ENCODE measurements around the gene TSR2.
"Not testable (repeated sequence)": the region's sequence is repeated elsewhere in the genome, so short reads cannot be mapped to it uniquely, and the experiment has no call there.

TSR2 gene

GRCh38 chrX:54482839-54483593, 42.8 kb downstream of the TSR2 start:
- H3K9me2 ChIP-seq (replicated peaks; ENCODE audit: control insufficient read depth, low read length) = no peaks in the 10 kb centered on the region
- TF ChIP-seq EZH2phosphoT487 (IDR thresholded peaks at IDR 0.05; ENCODE audit: borderline replicate concordance, low read length) = no peak
- TF ChIP-seq CTCF (IDR thresholded peaks at IDR 0.05; ENCODE audit: low read depth, low read length, poor library complexity, severe bottlenecking) = no peak
- no peaks in the 10 kb centered on the region for H3K27me3 ChIP-seq (ENCODE audit: control insufficient read depth, low read length)
- H4K20me1 ChIP-seq (ENCODE audit: control insufficient read depth, insufficient read depth, low read depth, low read length) = no peaks in the 10 kb centered on the region
- peaks cover 13% of the 10 kb centered on the region for H3K4me1 ChIP-seq (ENCODE audit: control insufficient read depth, low read length)
- no peaks in the 10 kb centered on the region for H3K9me3 ChIP-seq (ENCODE audit: control insufficient read depth, insufficient read depth, low read length)
- H3K4me3 ChIP-seq (ENCODE audit: low read length) = no peak overlapping the region
- no peaks in the 10 kb centered on the region for H3K36me3 ChIP-seq (ENCODE audit: control insufficient read depth, low read length)
- H3K79me2 ChIP-seq (ENCODE audit: control insufficient read depth, low read length) = no peaks in the 10 kb centered on the region
- H3K27ac ChIP-seq (ENCODE audit: low read depth, low read length) = no peak overlapping the region
- H3F3A ChIP-seq (ENCODE audit: control insufficient read depth, insufficient read depth) = no peaks in the 10 kb centered on the region
- no peak overlapping the region for H3K4me2 ChIP-seq (ENCODE audit: low read length)

GRCh38 chrX:54483946-54484345, 43.7 kb downstream of the TSR2 start:
- Histone ChIP-seq H3K36me3 (ENCODE audit: control insufficient read depth, low read length) (no peaks in the 10 kb centered on the region), H3K4me2 (ENCODE audit: low read length) (no peak overlapping the region), H3K4me1 (ENCODE audit: control insufficient read depth, low read length) (peaks cover 13% of the 10 kb centered on the region), H3K9me3 (ENCODE audit: control insufficient read depth, insufficient read depth, low read length) (no peaks in the 10 kb centered on the region), H3K9me2 (replicated peaks; ENCODE audit: control insufficient read depth, low read length) (no peaks in the 10 kb centered on the region), H3K27me3 (ENCODE audit: control insufficient read depth, low read length) (no peaks in the 10 kb centered on the region), H4K20me1 (ENCODE audit: control insufficient read depth, insufficient read depth, low read depth, low read length) (no peaks in the 10 kb centered on the region), H3K4me3 (ENCODE audit: low read length) (no peak overlapping the region), H3K79me2 (ENCODE audit: control insufficient read depth, low read length) (no peaks in the 10 kb centered on the region), H3F3A (ENCODE audit: control insufficient read depth, insufficient read depth) (no peaks in the 10 kb centered on the region), H3K27ac (ENCODE audit: low read depth, low read length) (no peak overlapping the region)
- no peak for TF ChIP-seq CTCF (IDR thresholded peaks at IDR 0.05; ENCODE audit: low read depth, low read length, poor library complexity, severe bottlenecking)
- no peak for TF ChIP-seq EZH2phosphoT487 (IDR thresholded peaks at IDR 0.05; ENCODE audit: borderline replicate concordance, low read length)

GRCh38 chrX:54484666-54485065, 44.5 kb downstream of the TSR2 start:
- H4K20me1 ChIP-seq (ENCODE audit: control insufficient read depth, insufficient read depth, low read depth, low read length) = no peaks in the 10 kb centered on the region
- no peaks in the 10 kb centered on the region for H3F3A ChIP-seq (ENCODE audit: control insufficient read depth, insufficient read depth)
- H3K4me3 ChIP-seq (ENCODE audit: low read length) = no peak overlapping the region
- H3K4me1 ChIP-seq (ENCODE audit: control insufficient read depth, low read length) = peaks cover 7% of the 10 kb centered on the region
- H3K79me2 ChIP-seq (ENCODE audit: control insufficient read depth, low read length) = no peaks in the 10 kb centered on the region
- no peaks in the 10 kb centered on the region for H3K9me2 ChIP-seq (replicated peaks; ENCODE audit: control insufficient read depth, low read length)
- no peaks in the 10 kb centered on the region for H3K27me3 ChIP-seq (ENCODE audit: control insufficient read depth, low read length)
- no peaks in the 10 kb centered on the region for H3K9me3 ChIP-seq (ENCODE audit: control insufficient read depth, insufficient read depth, low read length)
- H3K4me2 ChIP-seq (ENCODE audit: low read length) = no peak overlapping the region
- H3K27ac ChIP-seq (ENCODE audit: low read depth, low read length) = no peak overlapping the region
- no peaks in the 10 kb centered on the region for H3K36me3 ChIP-seq (ENCODE audit: control insufficient read depth, low read length)
- no peak for TF ChIP-seq EZH2phosphoT487 (IDR thresholded peaks at IDR 0.05; ENCODE audit: borderline replicate concordance, low read length)
- TF ChIP-seq CTCF (IDR thresholded peaks at IDR 0.05; ENCODE audit: low read depth, low read length, poor library complexity, severe bottlenecking) = no peak

- not testable (repeated sequence) for H3K27me3 ChIP-seq (ENCODE audit: control insufficient read depth, low read length); H3K9me3 ChIP-seq (ENCODE audit: control insufficient read depth, insufficient read depth, low read length); H3K4me2 ChIP-seq (ENCODE audit: low read length); H3K27ac ChIP-seq (ENCODE audit: low read depth, low read length); H3K4me1 ChIP-seq (ENCODE audit: control insufficient read depth, low read length); H3K9me2 ChIP-seq (replicated peaks; ENCODE audit: control insufficient read depth, low read length); H3K4me3 ChIP-seq (ENCODE audit: low read length); H4K20me1 ChIP-seq (ENCODE audit: control insufficient read depth, insufficient read depth, low read depth, low read length); H3K36me3 ChIP-seq (ENCODE audit: control insufficient read depth, low read length); H3K79me2 ChIP-seq (ENCODE audit: control insufficient read depth, low read length); H3F3A ChIP-seq (ENCODE audit: control insufficient read depth, insufficient read depth)
Measured at GRCh38 chrX:54489819-54490218, 49.6 kb downstream of the TSR2 start.
